IPS-18c (cell line): ENCODE data around the gene LHX1.
A peak's percentile ranks its signal among the peaks of the same experiment; 100 is the strongest.

Experiments used
- H3K4me3 ChIP-seq: 2 replicates; pipeline ENCODE4 v1.7.0; 2013; ENCODE audit warnings: low read depth, mild to moderate bottlenecking, low read length, moderate library complexity; ENCODE audit not compliant: insufficient read depth
- H3K9me3 ChIP-seq: one replicate; pipeline ENCODE4 v1.6.1; 2013; ENCODE audit warnings: mild to moderate bottlenecking, low read length, moderate library complexity; ENCODE audit not compliant: control insufficient read depth, insufficient read depth

Gene LHX1

DNA sequence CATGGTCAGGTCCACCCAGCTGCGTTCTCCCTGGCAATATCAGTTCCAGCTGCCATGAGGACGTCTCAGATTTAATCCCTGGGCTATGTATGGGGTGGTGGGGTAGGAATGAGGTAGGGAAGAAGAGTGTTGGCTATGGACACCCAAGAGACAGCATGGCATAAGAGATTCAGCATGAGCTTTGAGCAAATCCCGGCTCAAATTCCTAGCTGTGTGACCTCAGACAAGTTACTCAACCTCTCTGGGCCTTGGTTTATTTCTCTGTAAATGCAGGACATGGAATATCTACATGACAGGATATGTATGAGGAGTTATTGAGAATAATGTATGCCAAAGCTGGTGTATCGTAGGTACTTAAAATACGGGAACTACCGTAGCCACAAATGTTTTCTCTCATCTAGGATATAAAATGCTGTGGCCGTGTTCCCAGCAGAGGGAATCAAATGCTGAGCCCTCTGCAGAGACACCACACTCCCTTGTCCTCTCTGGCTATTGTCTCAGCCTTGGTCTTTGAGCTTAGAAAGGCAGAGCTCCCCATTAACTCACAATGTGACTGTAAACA, 17.8 kb upstream of the LHX1 start:
- Histone ChIP-seq H3K4me3 (no peak overlapping the region), H3K9me3 (no peaks in the 10 kb centered on the region)

DNA sequence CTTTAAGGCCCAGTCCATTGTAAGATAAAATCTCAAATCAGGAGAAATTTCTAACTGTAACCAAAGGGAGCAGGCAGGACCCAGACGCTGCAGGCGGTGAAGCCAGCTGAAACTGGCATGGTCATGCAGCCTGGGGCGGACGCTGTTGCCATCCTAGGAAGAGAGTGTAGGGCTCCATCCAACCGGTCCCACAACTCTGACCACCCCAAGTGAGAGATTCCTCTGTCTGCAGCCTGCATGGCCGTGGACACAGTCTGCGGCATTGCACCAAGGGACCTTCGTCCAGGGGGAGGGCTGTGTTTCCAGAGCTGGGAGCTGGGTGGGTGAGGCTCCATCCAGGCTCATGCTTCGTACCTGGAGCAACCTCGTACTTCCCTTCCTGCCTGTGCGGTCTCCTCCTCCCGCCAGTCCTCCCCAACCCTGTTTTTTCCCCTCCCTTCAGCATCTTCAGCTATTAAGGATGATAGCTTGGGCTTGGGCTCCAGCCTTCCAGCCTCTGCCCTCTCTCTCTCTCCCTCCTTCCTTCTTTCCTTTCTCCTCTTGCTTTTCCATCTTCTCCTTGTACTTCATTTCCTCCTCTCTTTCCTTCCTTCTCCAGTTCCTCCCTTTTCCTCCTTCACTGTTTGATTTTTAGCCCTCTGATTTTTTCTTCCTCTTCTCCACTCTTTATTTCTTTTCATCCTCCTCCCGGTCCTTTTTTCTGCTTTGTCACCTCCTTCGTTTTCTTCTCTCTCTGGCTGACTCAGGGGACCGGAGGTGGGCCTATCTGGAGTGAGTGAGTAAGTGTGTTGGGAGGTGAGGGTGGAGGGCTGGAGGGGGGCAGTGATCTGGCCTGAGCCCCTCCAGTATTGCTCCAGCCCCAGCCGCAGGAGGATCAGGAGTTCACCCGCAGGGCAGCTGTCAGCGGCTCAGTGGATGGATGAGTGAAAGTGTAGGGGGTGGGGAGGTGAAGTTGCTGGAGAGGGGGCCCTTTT, 17.0 kb upstream of the LHX1 start:
- no peaks in the 10 kb centered on the region for H3K9me3 ChIP-seq
- H3K4me3 ChIP-seq = no peak overlapping the region; the same call in none of the 2 replicates

DNA sequence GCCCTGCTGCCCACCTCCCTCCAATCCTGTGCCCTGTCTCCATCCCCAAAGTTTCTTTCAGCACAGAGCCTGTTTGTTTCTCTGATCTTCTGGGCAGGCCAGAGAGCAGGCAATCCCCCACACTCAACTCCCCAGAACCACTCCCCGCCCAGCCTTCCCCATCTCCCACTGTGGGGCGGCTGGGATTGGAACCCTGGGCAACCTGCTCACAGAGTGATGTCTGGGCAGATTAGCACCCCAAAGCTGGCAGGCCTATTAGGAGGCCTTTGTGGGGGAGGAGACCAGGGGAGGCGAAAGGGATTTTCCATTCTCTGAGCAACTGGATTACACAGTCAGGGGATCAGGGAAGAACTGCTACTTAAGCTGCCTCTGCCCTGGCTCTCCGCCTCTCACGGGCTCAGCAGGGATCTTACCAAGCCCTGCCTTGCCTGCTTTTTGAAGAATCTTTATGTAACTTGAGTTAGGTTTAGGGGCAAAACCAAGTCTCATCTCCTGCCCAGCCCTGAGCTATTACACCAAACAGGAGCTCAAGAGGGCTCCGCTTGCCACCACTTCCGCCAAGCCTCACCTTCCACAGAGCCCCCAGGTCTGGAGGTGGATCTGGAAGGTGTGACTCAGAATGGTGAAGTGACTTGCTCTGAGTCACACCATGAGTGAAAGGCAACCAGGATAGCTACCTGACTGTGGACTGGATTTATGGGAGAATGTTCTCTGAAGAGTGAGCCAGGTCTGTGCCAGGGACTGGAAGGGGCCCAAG, 16.0 kb upstream of the LHX1 start:
- Histone ChIP-seq H3K4me3 (no peak overlapping the region; the same call in 1 of the 2 replicates), H3K9me3 (no peaks in the 10 kb centered on the region)

DNA sequence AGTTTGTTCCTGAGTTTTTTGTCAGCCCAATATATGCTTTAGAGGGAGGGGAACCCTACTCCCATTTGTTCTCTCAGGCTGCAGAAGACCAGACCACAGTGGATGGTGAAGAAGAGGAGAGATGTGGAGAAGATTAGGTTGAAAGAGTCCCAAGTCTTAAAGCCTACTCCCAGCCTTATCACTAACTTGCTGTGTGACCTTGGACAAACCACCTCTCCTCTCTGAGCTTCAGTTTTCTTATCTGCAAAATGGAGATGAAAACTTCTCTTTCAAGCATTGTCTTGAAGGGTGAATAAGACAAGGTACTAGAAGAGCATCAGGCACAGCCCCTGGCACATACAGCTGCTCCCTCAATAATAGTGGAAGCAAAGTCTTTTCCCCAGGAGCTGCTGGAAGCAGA, 15.1 kb upstream of the LHX1 start:
- Histone ChIP-seq H3K4me3 (no peak overlapping the region), H3K9me3 (no peaks in the 10 kb centered on the region)

DNA sequence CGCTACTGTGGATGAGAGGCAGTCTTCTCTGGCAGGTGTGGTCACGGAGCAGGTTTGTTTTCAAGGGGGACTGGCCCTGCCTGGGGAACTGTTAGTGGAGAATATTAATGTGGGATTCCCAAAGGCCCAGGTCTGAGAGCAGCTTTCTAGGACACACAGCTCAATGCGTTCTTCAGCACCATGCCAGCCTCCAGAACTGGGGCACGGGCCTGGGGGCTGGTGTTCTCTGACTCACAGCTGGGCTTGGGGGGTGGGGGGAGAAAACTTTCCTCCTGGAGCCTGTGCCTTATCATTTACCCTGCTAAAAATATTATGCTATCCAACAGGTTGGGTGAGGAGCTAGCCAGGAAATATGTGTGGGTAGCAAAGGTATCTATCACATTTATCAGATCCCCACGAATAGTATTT, 13.5 kb upstream of the LHX1 start:
- H3K9me3 ChIP-seq = no peaks in the 10 kb centered on the region

DNA sequence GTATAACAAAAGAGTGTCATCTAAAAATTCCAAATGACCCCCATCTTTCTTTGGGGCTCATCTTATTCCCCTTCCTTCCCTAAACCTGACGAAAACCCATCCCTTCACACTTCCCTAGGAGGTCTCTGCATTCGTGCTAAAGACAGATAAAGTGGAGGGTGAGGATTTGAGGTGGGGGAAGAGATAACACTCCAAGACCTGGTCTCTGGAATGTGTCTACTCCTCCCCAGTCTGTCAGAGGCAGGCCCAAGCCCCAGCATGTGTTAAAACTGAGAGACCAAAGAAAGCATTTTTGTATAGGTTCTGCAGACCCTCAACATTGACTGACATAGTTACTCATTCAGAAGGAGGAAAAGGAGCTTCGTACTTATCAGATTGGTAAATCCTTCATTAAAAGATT, 11.0 kb upstream of the LHX1 start:
- Histone ChIP-seq H3K9me3 (no peaks in the 10 kb centered on the region), H3K4me3 (no peak overlapping the region)

More for the DNA sequence above, 13.5 kb upstream of the LHX1 start:
- no peak overlapping the region for H3K4me3 ChIP-seq

DNA sequence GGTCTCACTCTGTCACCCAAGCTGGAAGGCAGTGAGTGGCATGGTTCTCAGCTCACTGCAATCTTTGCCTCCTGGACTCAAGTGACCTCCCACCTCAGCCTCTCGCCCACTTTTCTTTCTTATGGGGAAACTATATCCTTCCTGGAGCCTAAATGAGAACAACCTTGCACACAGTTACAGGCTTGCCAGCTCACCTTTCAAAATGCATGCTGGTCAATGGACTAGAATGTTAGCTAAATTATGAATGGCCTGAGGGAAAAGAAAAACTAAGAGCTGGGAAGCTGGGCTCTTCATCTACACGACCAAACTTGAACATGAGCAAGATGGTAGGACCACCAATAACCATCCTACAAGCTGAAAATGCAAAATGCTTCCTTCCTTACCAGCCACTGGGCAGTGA, 10.6 kb upstream of the LHX1 start:
- no peak overlapping the region for H3K4me3 ChIP-seq
- no peaks in the 10 kb centered on the region for H3K9me3 ChIP-seq

DNA sequence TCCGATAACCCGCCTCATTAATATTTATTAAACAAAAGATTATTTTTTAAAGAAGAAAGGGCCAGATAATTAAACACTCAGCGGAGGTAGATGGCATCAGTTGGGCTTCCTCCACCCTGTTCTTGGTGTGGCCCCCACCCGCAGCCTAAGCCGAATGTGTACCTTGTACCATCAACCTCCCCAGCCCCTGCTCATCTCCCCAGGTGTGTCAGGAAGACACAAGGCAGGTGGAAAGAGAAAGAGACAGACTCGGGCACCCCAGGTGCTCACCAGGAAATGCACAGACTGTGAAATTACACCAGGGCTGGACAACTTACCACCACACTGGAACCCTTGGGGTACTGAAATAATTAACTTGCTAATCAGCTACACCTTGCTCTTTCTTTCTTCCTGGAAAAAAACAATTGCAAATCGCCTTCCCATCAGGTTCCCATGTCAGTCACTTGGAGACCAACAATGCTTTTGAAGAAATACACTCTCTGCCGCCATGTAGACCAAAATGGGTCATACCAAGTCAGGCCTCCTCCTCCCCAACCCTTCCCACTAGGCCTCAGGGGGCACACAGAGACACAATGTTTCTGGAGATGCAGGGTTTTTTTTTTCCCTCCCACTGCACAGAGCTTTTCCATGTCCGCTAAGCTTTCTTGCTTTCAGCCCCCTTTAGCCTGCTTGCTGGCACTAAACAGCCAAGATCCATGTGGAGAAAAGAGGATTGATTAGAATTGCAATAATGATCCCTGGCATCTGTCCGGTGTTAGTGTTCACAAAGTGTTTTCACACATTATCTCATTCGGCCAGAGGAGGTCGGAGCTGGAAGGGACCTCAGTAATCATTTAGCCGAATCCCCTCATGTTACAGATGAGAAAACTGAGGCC, 8.6 kb upstream of the LHX1 start:
- Histone ChIP-seq H3K9me3 (peaks cover 2% of the 10 kb centered on the region), H3K4me3 (no peak overlapping the region; the same call in 1 of the 2 replicates)

DNA sequence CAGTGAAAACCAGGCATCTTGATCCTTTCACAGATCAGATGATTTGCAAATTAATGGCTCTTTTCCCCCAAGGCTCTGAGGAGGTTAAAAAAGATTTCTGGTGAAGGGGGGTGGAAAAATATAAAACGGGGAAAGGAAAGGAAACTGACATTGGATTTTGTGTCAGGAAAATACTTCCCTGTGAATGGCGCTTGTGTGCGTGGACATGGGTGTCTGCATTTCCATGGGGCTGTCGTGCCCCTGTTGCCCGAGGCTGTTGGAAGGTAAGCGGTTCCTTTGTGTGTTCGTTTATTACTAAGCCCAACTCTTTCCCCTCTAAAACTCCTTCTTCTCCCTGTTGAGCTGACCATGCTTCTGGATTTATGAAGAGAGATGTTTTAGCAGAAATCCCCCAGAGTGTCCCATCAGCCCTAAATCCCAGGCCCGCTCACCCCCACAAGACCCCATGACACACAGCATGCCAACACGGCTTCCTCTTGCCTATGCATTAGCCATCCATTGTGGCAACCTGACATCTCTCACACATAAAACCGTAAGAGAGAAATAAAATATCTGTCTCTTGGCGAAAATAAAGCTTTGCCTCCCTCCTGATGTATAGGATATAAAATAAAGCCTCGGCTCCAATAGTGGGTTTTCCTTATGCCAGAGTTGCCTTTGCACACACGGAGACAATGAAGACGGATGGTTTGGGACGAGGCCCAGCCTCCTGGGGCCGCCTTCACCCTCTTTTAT, 7.3 kb upstream of the LHX1 start:
- peaks cover 2% of the 10 kb centered on the region for H3K9me3 ChIP-seq
- H3K4me3 ChIP-seq = no peak overlapping the region

DNA sequence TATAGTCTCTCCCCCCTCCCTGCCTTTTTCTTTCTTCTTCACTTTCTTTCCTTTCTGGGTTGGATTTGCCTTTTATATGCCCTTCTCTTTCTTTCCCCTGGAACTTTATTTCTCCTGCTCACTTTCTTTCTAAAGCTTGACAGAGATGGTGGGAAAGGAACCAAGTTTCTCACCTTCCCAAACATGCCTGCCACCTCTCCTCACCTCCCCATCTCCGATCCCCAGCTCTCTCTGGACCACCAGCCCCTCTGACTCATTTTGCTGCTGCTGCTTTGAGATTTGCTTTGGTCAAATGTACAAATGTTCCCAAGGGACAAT, 6.7 kb upstream of the LHX1 start:
- Histone ChIP-seq H3K9me3 (peaks cover 2% of the 10 kb centered on the region), H3K4me3 (no peak overlapping the region)

DNA sequence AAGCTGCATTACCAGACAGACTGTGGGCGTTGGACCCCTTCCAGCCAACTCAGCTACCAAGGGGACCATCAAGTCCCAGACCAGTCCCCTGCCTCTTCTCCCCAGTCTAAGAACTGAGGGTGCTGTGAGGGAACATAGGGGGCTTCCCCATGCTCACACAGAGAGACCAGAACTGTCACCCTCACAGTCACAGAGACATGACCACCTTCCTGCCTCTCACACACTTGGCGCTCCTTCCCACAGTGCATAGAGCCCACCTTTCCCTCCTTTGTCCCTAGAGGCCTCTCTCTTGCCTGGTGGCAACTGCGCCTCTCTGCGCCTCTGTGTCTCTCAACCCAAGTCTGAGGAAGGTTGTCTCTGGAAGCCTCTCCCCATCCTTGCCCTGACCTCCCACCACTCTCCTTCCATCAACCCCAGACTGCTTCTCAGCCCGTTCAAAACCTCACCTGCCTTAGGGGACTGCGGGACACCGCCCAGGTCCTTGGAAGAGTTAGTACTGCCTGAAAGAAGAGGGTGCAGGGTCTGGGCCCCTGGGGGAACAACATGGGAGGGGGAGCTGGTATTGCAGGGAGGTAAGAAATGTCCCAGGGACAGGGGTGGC, 6.1 kb upstream of the LHX1 start:
- peaks cover 2% of the 10 kb centered on the region for H3K9me3 ChIP-seq
- H3K4me3 ChIP-seq = no peak overlapping the region

DNA sequence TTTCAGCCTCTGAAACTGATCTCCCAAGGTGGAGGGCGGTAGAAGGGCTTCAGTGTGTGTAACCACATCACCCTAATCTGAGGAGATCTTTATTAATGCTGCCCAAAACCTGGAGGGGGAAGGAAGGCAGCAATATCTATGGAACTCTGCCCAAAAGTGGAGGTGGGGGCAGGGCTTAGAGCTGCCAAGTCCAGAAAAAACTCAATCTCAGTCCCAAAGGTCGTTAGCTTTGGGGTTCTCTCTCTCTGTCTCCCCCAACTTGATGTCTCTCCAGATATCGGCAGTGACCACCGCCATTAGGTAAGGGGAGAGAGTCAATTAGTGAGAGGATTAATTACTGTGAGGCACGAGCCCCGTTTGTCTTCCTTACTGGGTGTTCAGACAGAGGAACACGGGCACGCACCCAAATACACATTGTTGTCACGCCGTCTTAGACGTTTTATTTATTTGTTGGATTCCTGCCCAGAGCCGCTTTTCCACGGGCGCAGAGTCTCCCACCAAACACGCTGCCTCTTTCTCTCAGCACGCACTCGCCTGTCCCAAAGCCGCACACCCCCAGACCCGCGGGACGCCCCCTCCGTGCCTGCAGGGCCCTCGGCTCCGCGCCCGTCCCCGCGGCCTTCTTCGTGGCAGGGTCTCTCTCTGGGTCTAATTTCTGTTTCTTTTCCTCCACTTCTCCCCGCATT, 5.4 kb upstream of the LHX1 start:
- Histone ChIP-seq H3K9me3 (peaks cover 2% of the 10 kb centered on the region), H3K4me3 (no peak overlapping the region)

DNA sequence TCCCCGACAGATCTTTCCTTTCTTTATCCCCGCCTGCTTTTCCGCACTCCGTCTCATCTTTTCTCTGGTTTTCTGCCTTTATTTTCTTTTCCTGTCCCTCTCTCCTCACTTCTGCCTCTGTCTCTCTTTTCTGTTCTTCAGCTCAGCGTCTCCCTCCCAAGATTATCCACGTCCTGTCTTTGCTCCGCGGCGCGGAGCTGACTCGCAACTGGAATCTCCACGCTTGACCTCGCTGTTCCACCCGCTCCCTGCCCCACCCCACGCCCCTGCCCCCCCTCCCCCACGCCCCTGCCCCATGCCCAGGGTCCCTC, 4.9 kb upstream of the LHX1 start:
- H3K4me3 ChIP-seq = no peak overlapping the region
- H3K9me3 ChIP-seq = peaks cover 2% of the 10 kb centered on the region

DNA sequence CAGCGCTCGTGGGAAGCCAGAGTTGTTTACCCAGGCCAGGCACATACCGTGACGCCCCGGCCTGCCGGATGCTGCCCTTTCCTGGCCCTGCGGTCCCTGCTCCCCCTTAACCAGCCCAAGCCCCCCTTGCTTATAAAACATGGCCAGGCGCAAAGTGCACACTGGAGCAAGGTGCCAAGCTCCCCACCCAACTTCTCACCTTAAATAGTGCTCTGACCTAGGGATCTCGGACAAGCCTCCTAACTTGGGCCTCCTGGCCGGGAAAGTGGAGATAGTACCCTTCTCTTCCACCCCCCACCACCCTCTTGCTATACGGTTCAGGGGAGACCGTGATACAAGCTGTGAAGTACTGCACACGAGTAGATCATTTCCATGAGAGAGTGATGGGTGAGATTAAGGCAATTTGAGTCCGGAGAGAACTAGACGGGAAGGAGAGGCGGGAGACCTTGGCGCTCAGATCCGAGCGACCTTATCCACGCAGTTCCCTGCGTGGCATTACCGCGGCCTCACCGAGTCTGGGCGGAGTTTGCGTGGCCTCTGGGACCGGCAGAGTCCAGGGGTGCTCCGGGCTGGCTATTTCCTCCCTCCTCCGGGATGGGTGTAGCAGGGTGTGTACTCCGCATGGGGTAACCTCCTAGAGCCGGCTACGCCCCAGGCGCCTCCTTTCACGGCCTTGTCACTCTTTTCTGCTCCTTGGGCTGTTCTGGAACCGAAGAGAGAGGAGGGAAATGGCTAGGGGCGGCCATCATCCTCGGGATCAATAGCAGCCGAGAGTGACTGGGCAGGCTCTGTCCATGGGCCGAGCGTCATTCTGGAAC, 4.4 kb upstream of the LHX1 start:
- Histone ChIP-seq H3K4me3 (0 out of 2 replicates have a peak overlapping the region, but pooled peaks have one; percentile 20), H3K9me3 (peaks cover 2% of the 10 kb centered on the region)

DNA sequence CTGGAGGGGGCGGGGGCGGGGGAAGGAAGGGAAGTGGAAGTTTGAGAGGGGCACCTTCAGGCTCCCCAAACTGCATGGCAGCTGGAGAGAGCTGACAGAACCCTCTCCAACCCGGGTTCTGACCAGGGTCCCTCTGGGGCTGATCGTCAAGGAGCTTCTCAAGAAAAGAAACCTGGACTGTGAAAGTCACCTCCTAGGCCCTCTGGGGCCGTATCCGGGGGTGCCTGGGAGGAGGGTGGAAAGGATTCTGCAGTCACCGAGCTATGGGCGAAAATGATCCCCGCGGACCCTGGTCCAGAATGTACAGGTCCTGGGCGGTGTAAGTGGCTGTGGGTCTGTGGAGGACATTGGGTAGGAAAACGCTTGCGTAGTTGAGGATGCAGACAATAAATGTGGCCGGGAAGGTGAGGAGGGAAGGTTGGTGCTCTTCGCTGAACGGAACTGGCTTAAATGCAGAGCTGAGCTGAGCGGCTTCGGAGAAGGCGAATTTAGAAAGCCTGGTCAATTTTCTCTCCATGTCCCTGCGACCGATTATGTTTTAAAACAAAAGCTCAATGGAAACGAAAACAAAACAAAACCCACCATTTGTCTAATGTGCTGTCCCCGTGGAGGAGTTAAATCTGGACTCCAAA, 3.6 kb upstream of the LHX1 start:
- H3K4me3 ChIP-seq = peak overlapping the region; percentile 64
- H3K9me3 ChIP-seq = peaks cover 2% of the 10 kb centered on the region
